ENCODE data around the gene CEP128.

CEP128 gene

DNA sequence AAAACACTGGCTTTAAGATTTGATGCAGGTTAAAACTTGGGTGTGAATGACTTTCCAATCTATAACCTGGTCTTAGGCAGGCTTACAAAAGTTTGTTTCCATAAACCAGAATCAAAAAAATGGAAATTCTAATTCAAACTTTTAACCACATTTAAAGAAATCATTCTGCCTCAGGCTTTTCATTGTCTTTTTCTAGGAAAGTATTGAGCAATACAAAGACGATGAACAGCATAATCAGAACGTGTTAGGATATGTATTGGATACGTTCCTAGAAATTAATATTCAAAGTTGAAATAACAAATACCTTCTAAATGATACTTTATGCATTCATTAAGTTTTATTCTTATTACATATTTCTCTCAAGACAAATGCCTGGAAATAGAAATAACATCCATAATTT lies 172.9 kb downstream of the CEP128 start:
- no peak for DNase-seq

DNA sequence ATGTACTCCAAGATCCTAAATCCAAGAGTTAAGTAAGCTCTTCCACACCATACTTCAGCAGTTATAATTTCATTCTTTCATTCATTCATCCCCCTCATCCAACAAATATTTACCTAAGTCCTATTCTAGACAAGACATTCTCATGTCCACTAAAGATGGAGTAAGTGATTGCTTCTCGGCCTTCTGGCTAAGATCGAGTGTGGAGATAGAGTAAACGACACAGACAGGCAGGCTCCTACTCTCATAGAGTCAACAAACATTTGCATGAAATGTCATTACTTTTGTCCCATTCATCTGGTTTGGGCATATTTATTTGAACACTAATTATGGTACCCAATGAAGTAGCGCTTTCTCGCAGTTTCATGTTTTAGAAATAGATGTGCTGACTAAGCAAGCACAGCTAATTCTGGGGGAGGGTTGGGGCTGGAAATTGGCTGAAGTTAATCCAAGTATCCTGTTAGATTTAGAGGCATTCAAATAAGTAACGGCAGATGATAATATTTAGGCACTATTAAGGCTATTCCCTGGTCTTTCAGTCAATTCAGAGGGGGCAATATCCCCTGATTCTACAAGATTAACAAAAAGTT lies 176.5 kb downstream of the CEP128 start:
- no peak for DNase-seq

DNA sequence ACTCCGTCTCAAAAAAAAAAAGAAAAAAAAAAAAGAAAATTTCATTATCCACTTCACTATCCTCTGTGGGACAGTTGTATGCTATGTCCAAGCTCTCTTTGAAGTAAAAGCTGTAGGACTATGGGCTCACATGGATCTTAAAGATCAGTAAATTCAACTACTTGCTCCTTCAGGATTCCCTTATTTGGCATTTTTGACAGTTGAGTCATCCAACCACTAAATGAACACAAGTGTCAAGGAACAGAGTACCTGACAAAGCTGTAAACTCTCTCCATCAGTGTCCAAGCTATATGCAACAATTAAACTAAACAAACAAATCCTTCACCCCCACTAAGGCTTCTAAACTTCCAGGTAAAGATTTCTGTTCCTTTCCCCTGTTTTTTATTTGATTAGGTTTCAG lies 177.0 kb downstream of the CEP128 start:
- DNase-seq, result no peak

DNA sequence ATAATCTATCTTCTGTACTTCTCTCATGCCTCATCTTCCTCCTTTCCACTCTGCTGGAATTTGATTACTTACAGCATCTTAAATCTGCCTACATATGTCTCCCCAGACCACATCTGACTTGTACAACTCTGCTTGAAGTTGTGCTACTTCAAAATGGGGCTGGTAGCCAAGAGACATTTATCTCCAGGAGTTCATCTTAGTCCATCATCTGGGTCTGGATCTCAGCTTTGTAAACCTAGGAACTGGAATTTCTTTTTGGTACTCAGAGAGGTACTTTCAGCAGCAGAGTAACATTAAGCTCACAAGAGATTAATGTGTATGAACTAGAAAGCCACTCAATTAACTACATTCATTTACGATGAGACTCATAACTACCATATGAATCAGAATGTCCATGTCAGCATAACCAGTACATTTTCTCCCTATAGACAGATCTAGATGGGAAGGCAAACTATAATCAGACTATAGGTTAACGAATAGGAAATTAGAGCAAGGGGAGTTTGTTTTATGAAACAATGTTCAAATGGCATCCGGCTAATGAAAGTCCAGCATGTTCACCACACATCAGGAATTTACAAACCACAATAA lies 178.8 kb downstream of the CEP128 start:
- no peak for DNase-seq

DNA sequence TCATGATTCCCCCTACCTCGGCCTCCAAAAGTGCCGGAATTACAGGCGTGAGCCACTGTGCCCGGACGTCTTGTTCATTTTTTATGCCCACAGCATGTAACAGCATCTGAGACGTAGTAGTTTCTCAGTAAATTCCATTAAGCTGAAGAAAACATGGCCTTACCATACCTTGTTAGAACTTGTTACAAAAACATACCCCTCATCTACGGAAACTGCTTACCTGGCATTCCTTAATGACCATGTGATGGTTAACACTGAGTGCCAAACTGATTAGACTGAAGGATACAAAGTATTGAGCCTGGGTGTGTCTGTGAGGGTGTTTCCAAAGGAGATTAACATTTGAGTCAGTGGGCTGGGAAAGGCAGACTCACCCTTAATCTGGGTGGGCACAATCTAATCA lies 186.8 kb downstream of the CEP128 start:
- no peak for DNase-seq

DNA sequence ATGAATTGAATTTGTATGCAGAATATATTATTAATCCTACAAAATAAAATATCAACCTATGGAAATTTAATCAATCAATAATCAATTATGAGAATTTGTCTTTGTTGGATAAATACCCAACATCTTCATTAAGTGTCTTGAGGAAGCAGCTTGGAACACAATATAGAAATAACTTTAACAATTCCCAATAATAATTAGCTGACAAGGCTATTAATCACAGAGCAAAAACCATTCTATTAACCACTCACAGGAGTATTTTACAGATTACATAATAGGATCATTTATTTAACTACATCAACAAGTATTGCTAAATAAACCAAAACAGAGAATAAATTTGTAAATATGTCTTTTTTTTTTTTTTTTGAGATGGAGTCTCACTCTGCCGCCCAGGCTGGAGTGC lies 190.3 kb downstream of the CEP128 start:
- no peak for DNase-seq

DNA sequence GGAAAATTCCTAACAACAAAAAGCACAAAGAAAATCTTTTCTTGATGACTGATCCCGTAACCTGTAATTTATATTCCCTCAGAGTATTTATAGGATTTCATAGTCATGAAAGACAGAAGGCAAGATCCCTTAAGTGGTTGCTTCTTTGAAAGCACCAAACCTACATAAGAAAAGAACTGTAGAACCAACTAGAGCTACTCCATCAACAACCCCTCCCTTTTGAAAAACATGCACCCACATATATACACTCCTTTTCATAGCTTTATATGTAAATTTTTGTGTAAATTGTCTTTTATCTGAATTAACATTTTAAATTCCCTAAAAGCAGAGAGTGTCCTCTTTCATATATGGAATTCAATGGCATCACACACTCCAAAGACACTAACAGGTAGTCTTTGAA lies 215.3 kb downstream of the CEP128 start:
- DNase-seq, result no peak

DNA sequence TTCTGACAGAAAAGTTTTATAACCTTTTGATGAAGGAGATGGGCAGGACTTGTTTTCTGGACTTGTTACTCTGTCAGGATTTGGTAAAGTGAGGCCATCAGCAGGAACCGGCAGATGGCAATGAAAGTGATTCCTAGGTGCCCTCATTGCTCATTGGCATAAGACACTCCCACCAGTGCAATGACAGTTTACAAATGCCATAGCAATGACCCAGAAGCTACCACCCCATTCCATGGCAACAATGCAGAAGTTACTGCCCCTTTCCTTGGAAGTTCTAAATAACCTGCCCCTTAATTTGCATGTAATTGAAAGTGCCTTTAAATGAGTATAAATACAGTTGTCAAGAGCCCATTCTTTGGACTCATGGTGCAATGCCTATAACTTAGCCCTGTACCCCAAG lies 222.6 kb downstream of the CEP128 start:
- DNase-seq, result no peak

DNA sequence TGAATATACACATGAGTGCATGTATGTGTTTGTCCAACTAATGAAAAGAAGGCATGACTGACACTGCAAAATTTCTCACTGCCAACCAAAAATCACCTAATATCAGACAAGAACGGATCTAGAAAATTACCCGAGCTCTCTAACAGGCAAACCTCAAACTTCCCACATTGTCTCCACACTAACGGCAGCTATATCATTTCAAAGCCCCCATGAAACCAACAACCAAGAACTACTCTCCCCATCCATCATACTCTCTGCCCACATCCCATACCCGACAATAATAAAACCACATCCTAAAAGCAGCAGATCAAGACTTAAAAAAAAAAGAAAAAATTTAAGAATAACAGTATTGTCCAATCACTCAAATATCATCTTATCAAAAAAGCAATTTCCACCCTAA lies 227.1 kb downstream of the CEP128 start:
- peak; percentile 60 for DNase-seq

DNA sequence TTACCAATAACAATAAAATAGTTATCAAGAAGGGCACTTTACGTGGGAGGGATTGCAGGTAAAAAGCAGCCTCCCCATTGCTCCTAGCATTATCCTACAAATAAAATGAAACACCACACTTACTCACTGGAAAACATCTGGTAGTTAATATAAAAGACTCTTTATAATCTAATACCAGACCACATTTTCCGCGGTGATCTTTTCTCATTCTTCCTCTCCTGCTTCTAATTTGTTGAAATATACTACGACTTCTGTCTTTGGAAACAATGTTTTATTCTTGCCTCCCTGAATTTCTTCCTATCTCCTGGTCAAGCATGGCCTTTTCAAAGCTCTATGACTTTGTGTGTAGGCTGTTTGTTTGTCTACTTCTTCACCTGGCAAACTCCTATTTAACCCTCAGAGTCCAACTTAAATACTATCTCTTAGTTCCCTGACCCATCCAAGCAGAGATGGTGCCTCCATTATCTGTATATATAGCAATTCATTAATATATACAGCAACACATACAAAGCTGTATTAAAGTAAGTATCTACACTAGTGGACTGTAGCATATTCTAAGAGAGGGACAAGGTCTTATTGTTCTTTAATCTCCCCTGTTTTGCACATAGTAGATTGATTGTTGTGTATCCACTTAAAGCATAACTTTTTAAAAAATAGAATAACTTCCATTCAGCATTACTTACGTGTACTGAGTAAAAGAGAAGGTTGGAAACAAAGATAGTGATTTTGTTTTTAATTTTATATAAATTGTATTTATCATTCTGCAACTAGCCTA lies 228.3 kb downstream of the CEP128 start:
- DNase-seq, result no peak

DNA sequence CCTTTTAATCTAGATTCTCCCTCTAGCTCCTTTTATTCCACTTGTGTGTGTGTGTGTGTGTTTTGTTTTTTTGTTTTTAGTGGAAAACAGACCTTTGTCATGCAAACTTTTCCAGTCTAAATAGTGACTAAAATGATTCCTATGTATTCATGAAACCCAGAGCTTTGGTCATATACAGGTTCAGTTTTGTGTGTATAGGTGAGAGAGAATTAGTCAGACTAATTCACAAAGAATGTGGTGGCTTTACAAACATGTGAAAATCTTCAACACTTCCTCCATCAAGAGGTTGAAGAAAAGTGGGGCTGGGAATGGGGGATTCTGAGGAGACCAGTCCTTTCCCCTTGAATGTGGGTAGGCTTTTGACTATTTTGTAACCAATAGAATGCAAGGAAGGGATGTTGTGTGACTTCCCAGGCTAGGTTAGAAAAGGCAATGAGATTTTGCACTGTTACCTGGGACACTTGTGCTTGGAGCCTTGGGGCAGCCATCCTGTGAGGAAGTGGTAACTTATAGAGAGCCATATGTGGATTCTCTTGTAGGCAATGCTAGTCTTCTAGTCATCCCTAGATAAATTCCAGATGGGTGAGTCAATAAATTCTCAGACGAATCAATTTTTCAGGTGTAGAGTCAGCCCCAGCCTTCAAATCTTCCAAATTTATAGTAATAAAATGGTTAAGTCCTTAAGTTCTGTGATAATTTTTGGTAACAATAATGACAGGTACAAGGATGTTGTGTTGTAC lies 236.1 kb downstream of the CEP128 start:
- no peak for DNase-seq

DNA sequence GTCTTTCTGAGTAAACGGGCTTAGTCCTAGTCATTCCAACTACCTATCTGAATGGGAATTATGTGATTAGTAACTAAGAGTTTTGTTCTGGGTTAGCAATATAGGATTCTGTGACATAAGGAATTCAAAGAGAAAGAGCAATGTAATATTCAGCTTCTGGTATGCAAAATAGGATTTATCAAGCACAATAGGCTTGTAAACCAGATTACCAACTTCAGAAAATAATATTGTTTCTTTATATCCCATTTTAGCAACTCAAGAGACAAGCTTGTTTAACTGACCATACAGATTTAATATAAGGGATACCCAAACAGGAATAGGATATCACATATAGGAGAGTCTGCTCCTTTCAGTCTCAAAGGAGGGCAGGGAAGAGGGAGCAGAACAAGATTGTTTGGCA lies 240.9 kb downstream of the CEP128 start:
- DNase-seq, result no peak

DNA sequence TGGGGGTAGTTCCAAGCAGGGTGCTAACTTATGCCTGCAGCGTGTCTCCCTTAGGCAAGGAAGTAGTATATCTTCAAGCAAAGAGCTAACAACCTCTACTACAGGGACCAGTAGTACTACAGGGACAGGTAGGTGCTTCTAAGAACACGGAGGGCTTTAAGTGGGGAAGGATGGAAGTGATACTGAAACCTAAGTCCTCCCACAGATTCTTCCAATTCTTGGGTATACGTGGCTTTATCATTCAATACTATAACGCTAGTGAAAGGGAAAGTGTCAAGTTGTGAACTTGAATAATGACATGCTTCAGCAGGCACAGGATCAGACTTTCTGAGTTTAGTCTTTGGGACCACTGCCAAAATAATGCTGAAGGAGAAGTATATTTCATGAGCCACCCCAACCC lies 241.7 kb downstream of the CEP128 start:
- no peak for DNase-seq

DNA sequence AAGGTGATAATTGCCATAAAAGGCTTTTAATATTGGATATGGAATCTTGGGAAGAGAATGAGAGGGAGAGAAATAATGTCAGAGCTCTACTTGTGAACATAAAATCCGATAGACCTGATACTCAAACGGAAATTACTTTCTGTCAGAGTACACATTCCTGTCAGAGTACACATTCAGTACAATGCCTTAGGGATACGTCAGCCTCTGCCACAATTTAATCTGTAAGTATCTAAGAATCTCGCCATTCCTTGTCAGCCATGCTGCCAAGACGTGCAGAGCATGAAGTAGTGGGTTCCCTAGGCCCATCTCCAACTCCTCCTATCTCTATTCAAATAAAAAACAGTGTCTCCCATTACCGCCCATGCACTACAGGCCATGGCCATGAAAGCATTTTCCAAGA lies 242.6 kb downstream of the CEP128 start:
- DNase-seq, result no peak

DNA sequence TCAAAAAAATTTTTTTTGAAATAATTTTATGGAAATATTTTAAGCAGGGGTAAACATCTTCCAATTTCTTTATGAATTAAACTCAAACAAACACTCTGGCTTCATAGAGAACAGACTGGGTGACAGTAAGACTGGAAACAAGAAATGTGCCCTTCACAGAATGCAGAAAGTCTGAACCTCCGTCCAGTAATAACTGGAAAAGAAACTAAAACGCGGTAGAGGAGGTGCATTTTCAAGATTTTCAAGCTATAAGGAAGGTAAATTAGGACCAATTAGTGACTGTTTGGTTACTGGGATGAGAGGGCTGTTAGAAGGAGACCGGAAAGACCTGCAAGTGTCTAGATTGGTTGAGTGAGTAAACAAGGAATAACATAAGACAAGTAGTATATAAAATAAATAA lies 245.7 kb downstream of the CEP128 start:
- no peak for DNase-seq

DNA sequence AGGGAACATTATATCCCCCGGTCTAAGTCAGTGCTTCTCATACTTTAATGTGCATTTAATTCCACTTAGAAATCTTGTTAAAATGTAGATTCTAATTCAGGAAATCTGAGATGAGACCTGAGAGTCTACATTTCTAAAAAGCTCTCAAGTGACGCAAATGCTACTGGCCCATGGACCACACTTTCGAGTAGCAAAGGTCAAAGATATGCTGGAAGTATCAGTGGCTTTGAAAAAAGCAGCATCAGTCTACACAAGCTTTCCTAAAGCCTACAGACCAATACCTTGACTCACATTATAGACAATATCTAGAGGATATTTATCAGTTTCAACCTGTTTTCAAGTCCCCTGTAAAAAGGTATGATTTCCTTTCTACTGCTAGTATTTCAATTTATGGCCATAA lies 248.6 kb downstream of the CEP128 start:
- DNase-seq, result no peak

DNA sequence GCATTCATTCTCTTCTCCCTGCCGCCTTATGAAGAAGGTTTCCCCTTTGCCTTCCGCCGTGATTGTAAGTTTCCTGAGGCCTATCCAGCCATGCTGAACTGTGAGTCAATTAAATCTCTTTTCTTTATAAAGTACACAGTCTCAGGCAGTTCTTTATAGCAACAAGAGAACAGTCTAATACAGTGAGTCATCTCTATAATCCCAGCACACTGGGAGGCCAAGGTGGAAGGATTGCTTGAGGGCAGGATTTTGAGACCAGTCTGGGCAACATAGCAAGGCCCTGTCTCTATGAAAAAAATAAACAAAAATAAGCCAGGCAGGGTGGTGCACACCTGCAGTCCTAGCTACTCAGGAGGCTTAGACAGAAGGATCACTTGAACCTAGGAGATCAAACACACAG lies 259.9 kb downstream of the CEP128 start:
- DNase-seq, result no peak

DNA sequence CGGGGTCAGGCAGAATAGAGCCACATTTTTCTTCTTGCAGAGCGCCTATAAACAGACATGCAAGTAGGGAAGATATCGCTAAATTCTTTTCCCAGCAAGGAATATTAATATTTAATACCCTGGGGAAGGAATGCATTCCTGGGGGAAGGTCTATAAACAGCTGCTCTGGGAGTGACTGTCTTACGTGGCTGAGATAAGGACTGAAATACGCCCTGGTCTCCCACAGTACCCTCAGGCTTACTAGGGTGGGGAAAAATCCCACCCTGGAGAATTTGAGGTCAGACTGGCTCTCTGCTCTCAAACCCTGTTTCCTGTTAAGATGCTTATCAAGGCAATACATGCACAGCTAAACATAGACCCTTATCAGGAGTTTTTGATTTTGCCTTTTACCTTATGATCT lies 262.3 kb downstream of the CEP128 start:
- no peak for DNase-seq

DNA sequence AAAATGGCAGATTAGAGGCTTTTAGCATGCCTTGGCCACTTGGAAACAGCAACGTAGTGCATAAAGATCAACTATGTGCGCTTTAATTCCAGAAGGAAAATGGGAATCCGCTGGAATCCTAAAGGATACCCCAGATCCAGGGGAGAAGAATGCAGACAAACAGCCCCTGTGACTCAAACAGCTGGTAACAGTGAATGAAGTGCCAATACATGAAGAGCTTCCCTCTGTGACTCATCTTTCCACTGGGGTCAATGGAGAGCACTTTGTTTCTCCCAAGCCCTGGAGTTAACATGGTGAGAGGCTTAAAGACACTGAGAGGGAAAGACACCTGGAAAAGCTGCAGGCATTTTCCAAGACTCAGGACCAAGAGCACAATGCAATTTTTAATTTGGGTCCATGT lies 263.1 kb downstream of the CEP128 start:
- no peak for DNase-seq

DNA sequence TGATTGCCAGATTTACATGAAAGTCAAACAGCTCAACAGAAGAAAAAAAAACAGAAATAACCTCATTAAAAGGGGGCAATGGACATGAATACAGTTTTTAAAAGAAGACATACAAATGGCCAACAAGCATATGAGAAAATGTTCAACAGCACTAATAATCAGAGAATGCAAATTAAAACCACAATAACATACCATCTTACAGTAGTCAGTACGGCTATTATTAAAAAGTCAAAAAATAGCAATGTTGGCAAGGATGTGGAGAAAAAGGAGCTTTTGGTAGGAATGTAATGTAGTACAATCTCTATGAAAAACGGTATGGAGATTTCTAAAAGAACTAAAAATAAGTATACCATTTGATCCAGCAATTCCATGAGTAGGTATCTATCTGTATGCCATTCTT lies 272.1 kb downstream of the CEP128 start:
- no peak for DNase-seq

DNA sequence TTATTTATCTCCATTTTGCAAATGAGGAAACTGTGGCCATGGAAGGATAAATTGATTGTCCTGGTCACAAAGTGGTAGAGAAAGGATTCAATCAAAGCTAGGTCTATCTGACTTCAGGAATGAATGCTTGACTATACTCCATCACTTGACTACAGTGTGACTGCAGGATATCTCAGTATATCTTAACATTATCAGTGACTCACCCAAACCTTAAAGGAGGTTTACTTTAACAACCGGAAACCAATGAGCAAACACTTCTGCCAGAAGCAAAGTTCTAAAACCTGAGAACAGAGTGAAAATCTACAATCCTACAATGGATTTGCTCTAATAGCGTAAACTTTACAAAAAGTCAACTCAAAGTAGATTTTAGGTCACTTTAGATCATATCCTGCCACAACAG lies 277.0 kb downstream of the CEP128 start:
- no peak for DNase-seq

DNA sequence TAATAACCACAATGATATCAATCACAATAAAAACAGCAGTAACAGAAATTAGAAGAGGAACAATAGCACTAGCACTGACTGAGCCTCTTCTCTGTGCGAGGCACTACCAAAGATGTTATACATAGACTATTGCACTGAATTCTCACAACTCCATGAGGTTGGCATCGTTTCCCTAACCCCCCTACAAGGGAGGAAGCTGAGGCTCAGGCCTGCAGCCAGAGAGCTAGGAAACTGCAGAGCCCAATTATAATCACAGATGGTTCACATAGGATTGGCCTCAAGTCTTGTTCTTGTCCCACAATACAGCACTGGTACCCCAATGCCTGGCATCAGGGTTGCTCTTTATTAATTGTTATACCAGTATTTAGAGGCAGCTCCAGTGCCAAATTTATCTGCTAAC lies 278.0 kb downstream of the CEP128 start:
- DNase-seq, result no peak

DNA sequence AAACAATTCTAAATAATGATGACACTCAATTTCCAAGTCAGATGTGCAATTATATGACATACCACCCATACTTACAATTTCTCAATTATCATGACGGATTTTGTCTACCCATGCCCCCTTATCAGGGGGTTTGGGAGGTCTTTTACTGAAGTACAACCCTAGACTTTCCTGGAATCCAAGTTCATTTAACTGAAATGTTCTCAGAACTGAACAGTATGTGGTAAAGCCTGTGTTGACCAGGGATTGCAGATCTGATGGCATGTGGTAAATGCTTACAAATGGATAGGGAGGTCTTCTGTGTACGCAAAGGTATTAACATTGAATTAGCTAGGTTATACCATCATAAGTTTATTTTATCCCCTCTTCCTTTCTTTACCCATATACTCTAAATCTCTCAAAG lies 281.8 kb downstream of the CEP128 start:
- DNase-seq, result no peak

DNA sequence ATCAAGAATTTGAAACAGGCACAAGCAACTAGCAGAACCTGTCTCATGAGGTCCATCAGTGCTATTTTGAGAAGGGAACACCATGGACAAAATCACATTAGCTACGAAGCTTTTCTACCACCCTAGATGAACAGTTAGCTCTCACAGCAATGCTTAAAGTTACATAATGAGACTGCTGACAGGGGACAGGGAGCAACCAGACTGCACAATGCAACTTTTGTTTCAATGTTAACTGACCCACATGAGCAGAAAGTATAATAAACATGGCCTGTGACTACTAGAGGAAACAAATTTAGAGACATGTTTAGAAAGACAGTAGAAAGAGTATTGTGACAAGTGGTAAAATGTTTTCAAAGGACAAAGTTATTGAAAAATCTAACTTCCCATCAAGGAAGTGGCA lies 282.8 kb downstream of the CEP128 start:
- no peak for DNase-seq

All from MV-4-11 (cell line).